ENCODE results near the gene NFIL3. TPM values are rescaled to one million over a fixed set of nuclear protein-coding genes. Genes with fewer than 3 reads are reported as not detected.
A peak's percentile ranks its signal among the peaks of the same experiment; 100 is the strongest.
"Not testable (repeated sequence)": the region's sequence is repeated elsewhere in the genome, so short reads cannot be mapped to it uniquely, and the experiment has no call there.

NFIL3 gene
- total RNA-seq, 1 donor: 18.1 TPM

GRCh38 chr9:91371894-91372293, 51.7 kb downstream of the NFIL3 start:
- H3K4me3 ChIP-seq (ENCODE audit: low read depth, low read length): no peak overlapping the region
- TF ChIP-seq, protein P1, sequence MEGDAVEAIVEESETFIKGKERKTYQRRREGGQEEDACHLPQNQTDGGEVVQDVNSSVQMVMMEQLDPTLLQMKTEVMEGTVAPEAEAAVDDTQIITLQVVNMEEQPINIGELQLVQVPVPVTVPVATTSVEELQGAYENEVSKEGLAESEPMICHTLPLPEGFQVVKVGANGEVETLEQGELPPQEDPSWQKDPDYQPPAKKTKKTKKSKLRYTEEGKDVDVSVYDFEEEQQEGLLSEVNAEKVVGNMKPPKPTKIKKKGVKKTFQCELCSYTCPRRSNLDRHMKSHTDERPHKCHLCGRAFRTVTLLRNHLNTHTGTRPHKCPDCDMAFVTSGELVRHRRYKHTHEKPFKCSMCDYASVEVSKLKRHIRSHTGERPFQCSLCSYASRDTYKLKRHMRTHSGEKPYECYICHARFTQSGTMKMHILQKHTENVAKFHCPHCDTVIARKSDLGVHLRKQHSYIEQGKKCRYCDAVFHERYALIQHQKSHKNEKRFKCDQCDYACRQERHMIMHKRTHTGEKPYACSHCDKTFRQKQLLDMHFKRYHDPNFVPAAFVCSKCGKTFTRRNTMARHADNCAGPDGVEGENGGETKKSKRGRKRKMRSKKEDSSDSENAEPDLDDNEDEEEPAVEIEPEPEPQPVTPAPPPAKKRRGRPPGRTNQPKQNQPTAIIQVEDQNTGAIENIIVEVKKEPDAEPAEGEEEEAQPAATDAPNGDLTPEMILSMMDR (IDR thresholded peaks at IDR 0.05; ENCODE audit: insufficient read depth, low read depth, low read length): no peak
- no peak for DNase-seq (ENCODE audit: low read depth)

DNA sequence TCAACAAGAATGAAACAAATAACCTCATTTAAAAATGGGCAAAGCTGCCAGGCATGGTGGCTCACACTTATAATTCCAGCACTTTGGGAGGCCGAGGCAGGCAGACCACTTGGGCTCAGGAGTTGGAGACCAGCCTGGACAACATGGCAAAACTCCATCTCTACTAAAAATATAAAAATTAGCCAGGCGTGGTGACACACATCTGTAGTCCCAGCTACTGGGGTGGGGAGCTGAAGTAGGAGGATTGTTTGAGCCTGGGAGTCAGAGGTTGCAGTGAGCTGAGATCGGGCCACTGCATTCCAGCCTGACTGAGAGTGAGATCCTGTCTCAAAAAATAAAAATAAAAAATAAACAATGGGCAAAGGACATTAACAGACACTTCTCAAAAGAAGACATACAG, 53.6 kb downstream of the NFIL3 start:
- not testable (repeated sequence) for DNase-seq (ENCODE audit: low read depth); H3K4me3 ChIP-seq (ENCODE audit: low read depth, low read length)

GRCh38 chr9:91364702-91365101, 58.9 kb downstream of the NFIL3 start:
- no peak overlapping the region for H3K4me3 ChIP-seq (ENCODE audit: low read depth, low read length)
- no peak for DNase-seq (ENCODE audit: low read depth)
- TF ChIP-seq, protein P1 (IDR thresholded peaks at IDR 0.05; ENCODE audit: insufficient read depth, low read depth, low read length): no peak

- H3K4me3 ChIP-seq (ENCODE audit: low read depth, low read length): no peak overlapping the region
- TF ChIP-seq, protein P1 (IDR thresholded peaks at IDR 0.05; ENCODE audit: insufficient read depth, low read depth, low read length): no peak
- DNase-seq (ENCODE audit: low read depth): no peak
Observed at GRCh38 chr9:91364005-91364404, 59.6 kb downstream of the NFIL3 start.

DNA sequence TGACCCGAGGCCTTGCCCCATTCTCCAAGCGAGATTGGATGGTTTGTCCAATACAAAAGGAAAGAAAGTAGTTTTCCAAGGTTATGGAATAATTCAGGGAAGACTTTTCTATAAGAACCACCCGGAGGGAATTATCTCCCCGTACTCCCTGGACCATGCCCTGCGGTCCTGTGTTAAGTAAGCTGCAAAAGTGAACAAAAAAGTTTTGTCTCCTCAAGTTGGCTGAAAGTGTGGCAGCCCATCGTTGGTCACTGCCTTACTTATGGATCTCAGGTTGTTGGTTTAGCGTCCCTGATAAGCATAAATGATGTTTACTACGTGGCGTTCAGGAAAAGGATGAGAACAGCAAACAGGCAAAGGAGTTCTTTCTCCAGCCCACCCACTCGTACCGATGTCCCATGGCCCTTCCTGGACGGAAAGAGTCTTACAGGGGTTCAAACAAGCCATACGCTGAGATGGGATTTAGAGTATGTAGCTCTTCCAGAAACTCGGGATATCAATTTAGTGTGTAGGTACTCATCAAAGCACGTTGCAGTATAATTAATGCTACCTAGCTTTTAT, 61.5 kb downstream of the NFIL3 start:
- H3K4me3 ChIP-seq (ENCODE audit: low read depth, low read length): peak overlapping the region; percentile 9
- TF ChIP-seq, protein P1 (IDR thresholded peaks at IDR 0.05; ENCODE audit: insufficient read depth, low read depth, low read length): no peak

GRCh38 chr9:91361291-91362050, 62.2 kb downstream of the NFIL3 start, which contains the start of gene AUH:
Gene AUH (minus strand): TSS chr9:91361918. CDS start chr9:91361889, 29 bp downstream.
- peak within 1 kb of the TSS; percentile 95 for H3K4me3 ChIP-seq (ENCODE audit: low read depth, low read length)
- TF ChIP-seq, protein P1 (IDR thresholded peaks at IDR 0.05; ENCODE audit: insufficient read depth, low read depth, low read length): no peak
- DNase-seq (ENCODE audit: low read depth): peak; percentile 71

More for the DNA sequence above, 61.5 kb downstream of the NFIL3 start:
- no peak for DNase-seq (ENCODE audit: low read depth)

DNA sequence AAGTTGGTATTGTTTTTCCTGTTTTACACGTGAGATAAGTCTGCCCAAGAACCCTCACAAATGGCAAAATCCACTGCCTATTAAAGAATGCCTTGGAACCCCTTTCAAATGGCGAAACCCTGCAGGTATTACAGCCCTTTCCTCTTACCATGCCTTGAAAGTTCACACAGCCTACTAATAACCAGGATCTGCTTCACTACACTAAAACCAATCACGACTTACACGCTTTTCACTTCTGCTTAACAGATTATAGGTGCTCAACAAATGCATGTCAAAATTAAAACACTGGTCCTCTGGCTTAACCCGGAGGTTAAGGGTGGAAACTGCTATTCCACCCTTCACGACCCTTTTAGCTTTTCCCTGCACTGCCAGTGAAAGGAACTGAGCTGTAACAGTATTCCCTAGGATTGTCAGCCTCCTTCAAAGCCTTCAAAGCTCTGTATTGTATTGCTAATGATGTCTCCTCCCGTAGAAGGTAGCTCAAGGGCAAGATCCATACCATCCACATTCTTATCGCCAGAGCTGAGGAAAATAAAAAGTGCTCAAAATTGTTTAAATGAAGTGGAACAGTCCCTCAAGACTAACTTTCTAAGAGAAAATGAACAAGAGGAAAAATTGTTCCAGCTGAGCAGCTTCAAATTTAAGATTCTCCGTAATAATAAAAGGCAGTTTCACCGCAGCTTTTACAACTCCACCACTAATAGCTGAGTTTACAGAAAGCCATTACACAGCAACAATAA, 62.9 kb downstream of the NFIL3 start:
- H3K4me3 ChIP-seq (ENCODE audit: low read depth, low read length): peak overlapping the region; percentile 95
- TF ChIP-seq, protein P1 (IDR thresholded peaks at IDR 0.05; ENCODE audit: insufficient read depth, low read depth, low read length): no peak
- no peak for DNase-seq (ENCODE audit: low read depth)

Data from fibroblast of villous mesenchyme (primary cell).